DMS79 treated with DMSO at 0.1 percent for 48 hours (cell line): ENCODE measurements around the gene FASN.

Source experiments
- DNase-seq: peaks from one replicate; lab custom pipeline; 2025; lab: John Stamatoyannopoulos, UW

The FASN gene

DNA sequence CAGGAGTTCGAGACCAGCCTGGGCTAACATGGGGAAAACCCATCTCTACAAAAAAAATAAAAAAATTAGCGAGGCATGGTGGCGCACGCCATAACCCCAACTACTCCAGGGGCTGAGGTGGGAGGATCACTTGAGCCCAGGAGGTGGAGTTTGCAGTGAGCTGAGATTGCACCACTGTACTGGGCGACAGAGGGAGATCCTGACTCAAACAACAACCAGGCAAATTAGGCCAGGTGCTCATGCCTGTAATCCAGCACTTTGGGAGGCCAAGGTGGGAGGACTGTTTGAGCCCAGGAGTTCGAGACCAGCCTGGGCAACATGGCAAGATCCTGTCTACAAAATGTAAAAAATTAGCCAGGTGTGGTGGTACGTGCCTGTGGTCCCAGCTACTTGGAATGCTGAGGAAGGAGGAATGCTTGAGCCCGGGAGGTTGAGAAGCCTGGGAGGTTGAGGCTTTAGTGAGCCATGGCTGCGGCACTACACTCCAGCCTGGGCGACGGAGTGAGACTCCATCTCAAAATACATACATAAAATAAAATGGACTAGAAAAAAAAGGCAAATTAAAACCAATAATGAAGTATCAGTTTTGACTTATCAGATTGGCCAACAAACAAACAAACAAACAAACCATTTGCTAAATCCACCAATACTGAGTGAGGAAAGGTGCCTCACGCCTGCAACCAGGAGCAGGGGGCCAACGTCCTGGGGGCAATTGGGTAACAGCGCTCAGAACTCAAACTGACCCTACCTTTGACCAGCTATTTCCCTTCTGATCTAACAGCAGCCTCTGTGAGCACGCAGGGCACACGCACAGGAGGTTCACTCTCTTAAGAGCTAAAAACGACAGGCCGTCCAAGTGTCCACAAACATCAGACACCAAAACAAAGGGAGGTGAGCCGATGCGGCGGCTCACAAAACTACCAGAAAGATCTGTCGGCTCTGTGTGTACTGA lies 19.4 kb upstream of the FASN start:
- DNase-seq, result no peak

DNA sequence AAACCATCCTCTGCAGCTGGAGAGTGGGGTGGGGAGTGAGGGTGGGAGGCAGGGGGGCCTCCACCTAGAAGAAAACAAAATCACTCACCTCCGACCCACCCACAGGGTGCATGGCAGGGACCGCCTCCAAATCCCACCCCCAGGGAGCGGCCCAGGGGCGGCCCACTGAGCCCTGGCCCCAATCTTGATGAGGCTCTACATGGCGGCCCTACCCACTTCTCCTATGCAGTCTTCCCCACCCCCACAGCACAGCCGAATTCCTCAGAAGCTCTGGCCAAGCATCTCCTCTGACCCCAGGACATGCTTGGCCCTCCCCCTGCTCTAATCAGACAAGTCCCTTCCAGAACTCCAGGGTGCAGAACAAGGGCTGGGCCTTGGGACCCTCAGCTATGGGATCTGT lies 18.2 kb upstream of the FASN start:
- DNase-seq, result no peak

DNA sequence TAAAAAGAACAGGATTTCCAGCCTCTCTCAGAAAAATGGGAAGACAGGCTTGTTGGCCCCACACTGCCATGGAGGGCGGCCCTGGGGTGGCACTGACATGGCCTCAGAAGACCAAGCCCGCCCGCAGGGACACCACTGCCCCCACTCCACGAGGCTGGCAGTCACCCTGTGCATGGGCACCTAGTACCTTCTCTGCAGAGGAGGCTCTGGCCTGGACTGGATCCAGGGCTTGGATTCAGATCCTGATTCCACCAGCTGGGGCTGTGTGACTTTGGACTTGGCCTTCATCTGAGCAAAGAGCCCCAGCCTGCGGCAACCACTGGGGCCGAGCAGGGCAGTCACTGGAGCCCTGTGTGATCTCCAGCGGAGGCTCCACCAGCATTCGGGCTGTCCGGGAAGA lies 16.8 kb upstream of the FASN start:
- no peak for DNase-seq

DNA sequence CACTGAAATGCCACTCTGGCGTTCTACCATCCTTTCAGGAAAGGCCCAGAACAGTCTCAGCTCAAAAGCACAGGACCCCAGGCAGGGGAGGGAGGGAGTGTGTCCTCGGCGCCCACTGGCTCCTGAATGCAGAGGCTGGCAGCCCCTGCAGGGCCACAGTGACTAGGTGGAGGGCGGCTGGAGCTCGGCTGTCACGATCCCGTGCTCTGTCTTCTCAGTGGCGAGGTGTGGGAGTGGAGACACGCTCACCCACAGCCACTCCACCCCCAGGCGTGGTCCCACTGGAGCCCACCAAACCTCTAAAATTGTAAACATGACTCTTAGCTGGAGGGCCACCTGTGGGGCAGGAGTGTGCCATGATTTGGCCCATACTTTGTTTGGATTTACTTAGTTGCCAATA lies 16.4 kb upstream of the FASN start:
- no peak for DNase-seq

DNA sequence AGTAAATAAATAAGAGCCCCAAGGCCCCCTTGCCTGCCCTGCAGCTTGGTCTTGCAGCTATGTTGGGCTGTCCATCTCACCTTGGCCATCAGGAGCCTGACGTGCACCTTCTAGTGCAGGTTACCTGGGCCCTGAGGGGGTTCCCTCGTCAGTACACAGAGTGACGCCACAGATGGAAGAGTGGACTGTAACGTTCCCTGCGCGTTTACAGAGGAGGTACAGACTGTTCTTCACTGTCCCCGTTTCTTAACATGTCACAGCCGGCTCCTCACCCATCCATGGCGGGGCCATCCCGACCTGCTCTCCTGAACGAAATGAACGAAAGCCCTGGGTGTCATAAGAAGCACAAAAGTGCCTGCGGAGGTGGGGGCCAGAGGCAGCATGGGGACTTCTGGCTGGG lies 15.9 kb upstream of the FASN start:
- DNase-seq, result no peak

DNA sequence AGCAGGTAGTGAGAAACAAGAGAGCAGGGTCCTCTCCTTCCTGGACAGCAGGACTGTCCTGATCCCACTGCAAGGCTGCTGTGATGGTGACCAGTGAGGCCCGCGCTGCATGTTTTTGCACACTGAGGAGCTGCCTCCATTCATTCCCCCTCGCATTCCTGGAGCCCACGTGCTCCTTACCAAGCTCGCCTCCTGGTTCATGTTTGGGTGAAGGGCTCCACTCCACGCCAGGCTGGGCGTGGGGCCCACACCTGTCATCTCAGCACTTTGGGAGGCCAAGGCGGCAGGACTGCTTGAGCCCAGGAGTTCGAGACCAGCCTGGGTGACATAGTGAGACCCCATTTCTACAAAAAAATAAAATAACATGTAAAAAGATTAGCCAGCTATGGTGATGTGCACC lies 15.4 kb upstream of the FASN start:
- no peak for DNase-seq

- no peak for DNase-seq
Measured at GRCh38 chr17:82112914-82113311, 14.9 kb upstream of the FASN start.

DNA sequence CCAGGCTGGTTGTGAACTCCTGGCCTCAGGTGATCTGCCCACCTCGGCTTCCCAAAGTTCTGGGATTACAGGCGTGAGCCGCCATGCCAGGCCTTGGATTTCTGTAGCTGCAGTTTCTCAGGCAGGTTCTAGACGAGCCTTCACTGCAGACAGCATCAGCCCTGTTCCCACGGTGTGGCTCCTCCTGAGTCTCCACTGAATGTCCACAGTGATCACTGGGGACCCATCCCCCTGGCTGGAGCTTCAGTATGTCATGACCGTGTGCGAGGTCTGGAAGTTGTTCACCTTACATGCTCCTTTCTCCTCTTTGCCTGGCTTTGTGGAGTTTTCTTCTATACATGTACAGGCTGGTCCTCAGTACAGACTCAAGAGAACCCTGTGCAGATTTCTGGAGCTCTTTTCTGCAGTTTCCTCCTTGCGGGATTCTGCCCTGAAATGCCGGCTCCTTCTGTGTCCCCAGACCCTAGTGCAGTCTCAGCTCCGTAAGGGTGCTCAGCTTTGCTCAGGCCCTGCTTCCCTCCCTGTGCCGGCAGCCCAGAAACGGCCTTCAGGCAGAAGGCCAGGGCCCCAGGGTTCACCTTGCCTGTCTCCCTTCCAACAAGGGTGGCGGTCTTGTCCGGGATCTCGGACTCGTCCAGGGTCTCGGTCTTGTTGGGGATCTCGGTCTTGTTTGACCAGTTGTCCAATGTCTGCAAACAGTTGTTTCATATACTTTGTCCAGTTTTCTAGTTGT lies 14.3 kb upstream of the FASN start:
- DNase-seq, result no peak

DNA sequence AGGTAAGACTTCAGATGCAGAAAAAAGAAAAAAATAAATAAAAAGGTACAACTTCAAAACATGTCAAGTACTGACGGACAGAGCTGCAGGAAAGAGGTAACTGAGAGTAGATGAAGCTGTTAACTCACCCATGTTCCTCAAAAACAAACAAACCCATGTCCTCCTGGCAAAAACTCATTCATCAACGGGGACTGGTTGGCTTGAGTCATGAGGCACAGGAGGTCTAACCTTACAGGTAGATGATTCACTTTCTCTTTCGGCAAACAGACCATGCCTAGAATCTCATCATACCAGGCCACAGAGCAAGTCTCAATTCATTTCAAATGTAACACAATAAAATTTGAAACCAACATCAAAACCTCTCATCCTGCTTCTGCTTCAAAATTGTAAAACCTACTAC lies 12.3 kb upstream of the FASN start:
- no peak for DNase-seq

DNA sequence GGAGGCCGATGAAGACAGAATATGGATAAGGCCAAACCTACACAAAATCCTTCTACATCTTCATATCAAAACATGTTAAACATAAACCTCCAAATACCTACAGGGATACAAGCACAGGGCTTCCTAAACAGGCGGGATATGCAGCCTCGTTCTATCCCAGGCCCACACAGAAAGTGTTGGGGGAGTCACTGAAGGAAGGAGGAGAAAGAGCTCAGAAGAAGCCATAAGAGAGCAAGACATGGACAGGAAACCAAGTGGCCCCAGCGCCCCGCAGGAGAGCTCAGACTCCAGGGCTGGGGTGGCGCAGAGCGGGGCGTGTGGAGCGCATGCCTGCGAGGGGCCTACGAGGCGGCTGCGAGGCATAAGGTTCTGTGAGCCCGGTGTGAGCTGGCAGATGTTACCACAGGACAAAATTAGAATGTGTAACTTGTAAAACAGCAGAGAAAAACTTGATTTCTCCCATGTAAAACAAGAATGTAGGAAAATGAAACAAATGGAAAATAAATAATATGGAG lies 11.0 kb upstream of the FASN start:
- DNase-seq, result no peak

DNA sequence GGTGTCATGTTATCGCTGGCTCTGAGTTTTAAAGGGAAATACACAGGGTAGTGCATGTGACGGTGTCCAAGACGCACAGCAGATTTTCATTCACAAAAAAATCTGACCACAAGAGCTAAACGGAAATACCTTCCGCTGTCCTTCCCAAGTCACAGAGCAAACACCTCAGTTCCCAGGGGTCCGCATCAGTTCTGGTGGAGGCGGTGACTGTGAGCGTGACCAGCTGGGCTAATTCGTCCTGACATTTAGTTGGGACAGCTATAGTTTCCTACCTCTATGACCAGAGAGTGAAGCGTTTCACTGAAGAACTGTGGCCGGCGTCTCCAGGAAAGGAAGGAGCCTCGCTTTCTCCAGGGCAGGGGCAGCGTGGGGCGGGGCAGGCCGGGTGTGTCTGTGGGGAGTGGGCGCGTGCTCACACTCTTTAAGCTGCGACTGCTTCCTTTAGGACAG lies 10.5 kb upstream of the FASN start:
- DNase-seq, result no peak

- DNase-seq, result no peak
Measured at GRCh38 chr17:82108038-82108437, 10.0 kb upstream of the FASN start.

- DNase-seq, result no peak
Measured at GRCh38 chr17:82107341-82107860, 9.4 kb upstream of the FASN start.

GRCh38 chr17:82106688-82107305 lies 8.8 kb upstream of the FASN start:
- no peak for DNase-seq

GRCh38 chr17:82105882-82106687 lies 8.0 kb upstream of the FASN start:
- DNase-seq, result no peak

DNA sequence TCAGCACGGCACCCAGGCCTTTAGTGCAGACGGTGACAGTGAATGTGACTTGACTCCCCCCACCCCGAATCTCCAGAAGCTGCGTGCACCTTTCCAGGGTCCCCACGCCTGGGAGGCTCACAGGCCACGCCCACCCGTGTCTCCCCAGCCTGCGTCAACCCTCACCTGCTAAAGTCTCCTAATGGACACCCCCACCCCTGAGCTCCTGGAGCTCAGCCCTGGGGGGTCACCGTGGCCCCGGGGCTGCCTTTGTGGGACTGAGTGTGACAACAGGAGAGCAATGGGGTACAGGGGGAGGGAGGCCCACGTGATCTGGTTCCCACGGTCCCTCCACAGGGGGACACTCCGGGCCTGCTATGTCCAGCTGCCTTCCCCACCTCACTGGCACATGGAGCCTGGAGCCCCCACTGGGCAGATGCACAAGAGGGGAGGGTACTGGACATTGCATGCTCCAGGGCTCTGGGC lies 7.4 kb upstream of the FASN start:
- DNase-seq, result no peak

GRCh38 chr17:82104797-82105416 lies 6.9 kb upstream of the FASN start:
- no peak for DNase-seq

- no peak for DNase-seq
Measured at GRCh38 chr17:82103553-82104451, 5.8 kb upstream of the FASN start.

DNA sequence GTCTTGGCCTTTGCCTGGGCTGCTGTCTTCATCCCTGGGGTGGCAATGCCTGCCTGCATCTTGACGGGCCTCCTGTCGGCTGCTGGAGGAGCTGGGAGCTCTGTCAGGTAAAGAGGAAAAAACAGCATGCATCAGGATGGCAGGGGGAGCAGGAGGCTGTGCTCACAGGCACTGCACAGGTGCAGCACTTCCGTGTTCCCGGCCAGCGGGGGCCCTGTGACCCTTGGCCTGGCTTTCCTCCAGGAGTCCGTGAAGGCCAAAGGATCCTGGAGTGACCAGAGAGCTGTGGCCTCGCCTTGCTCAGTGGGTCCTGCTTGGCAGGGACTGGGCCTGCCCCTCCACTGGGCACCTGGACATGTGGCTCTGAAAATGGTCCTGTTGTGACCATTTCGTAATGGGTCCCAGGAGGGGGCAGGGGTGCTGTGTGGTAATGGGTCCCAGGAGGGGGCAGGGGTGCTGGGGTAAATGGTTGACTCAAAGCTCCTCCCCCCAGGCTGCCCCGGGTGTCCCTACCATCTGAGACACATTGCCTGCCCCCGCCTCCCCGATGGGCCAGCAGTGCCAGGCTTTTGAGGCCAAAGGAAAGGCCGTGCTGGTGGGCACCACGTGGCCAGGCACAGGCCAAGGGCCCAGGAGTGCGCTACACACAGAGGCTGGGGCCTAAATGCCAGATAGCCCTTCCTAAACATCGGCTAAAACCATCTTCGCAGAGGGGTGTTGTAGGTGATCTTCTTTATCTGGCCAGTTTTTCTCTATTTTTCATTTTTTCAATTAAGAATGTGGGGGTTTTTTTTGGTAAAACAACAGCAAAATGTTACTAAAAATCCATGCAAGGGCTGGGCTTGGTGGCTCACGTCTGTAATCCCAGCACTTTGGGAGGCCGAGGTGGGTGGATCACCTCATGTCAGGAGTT lies 4.0 kb upstream of the FASN start:
- no peak for DNase-seq
